B cell (primary cell): Measurements from ENCODE around the gene LZTR1. TPM values are rescaled to one million over a fixed set of nuclear protein-coding genes. Genes with fewer than 3 reads are reported as not detected.

ENCODE experiments used
- ATAC-seq: fragments of 200-7000 bp; cut with Tn5 transposase; one replicate; pipeline ENCODE4 v1.10.0; 2021; ENCODE audit warnings: low read depth, mild to moderate bottlenecking, moderate number of reproducible peaks, moderate library complexity
- CTCF ChIA-PET: fragments of 350-600 bp; sonication (Branson Sonifier 250); formaldehyde crosslinking; loops from one replicate; lab custom pipeline; 2021; ENCODE audit warnings: antibody characterized with exemption, inconsistent platforms; lab: Charles Lee
- POLR2A ChIA-PET: fragments of 350-600 bp; sonication (Branson Sonifier 250); formaldehyde crosslinking; loops from one replicate; lab custom pipeline; 2021; ENCODE audit warnings: antibody characterized with exemption; lab: Charles Lee
- DNase-seq: peaks from one replicate; pipeline ENCODE4 v3.0.0; 2013
- H2AFZ ChIP-seq: 2 replicates; pipeline ENCODE4 v1.6.1; 2012; ENCODE audit warnings: mild to moderate bottlenecking, low read depth, low read length; ENCODE audit not compliant: insufficient read depth, poor library complexity, severe bottlenecking
- H3K27ac ChIP-seq, 2 donors: 1 replicate in 1 of 2; 2 replicates in 1 of 2; pipeline ENCODE4 v1.5.1; 2012 to 2013; ENCODE audit warnings: low read length in 2 of 2, mild to moderate bottlenecking in 2 of 2, moderate library complexity in 1 of 2
- H3K27me3 ChIP-seq, 4 experiments: fragments of 200-600 bp in 1 of 4; sonication (generic) in 1 of 4; replicated peaks in 1 of 4; 1 replicate in 2 of 4; 2 replicates in 2 of 4; pipeline versions ENCODE4 v1.6.1 to v1.7.0; 2013 to 2016; ENCODE audit warnings: low read length in 3 of 4, mild to moderate bottlenecking in 2 of 4, mixed read lengths in 1 of 4, moderate library complexity in 1 of 4; ENCODE audit not compliant: insufficient read depth in 4 of 4, control insufficient read depth in 3 of 4; ENCODE audit errors: control extremely low read depth in 1 of 4
- H3K36me3 ChIP-seq, 2 experiments: replicated peaks in 1 of 2; 1 replicate in 1 of 2; 2 replicates in 1 of 2; pipeline versions ENCODE4 v1.6.1 to v1.7.1; 2013; ENCODE audit warnings: low read length in 1 of 2; ENCODE audit not compliant: insufficient read depth in 2 of 2, control insufficient read depth in 1 of 2; ENCODE audit errors: control extremely low read depth in 1 of 2, extremely low read depth in 1 of 2
- H3K4me1 ChIP-seq, 2 donors: fragments of 200-600 bp in 1 of 2; sonication (generic) in 1 of 2; 1 replicate in 1 of 2; 2 replicates in 1 of 2; pipeline versions ENCODE4 v1.5.1 to v1.6.1; 2013 to 2017; ENCODE audit warnings: low read length in 2 of 2; ENCODE audit not compliant: control insufficient read depth in 2 of 2, insufficient read depth in 2 of 2
- H3K4me2 ChIP-seq: replicated peaks from 2 replicates; pipeline ENCODE3; 2012; ENCODE audit warnings: mild to moderate bottlenecking, low read depth, low read length; ENCODE audit not compliant: poor library complexity, severe bottlenecking
- H3K4me3 ChIP-seq, 5 experiments: fragments of 200-600 bp in 1 of 5; sonication (generic) in 1 of 5; 1 replicate in 3 of 5; 2 replicates in 2 of 5; pipeline versions ENCODE4 v1.5.1 to v1.7.0; 2011 to 2016; ENCODE audit warnings: low read length in 4 of 5, mild to moderate bottlenecking in 4 of 5, low read depth in 2 of 5, control low read depth in 1 of 5, moderate library complexity in 1 of 5; ENCODE audit not compliant: insufficient read depth in 1 of 5; ENCODE audit errors: control extremely low read depth in 1 of 5, extremely low read depth in 1 of 5
- H3K79me2 ChIP-seq: fragments of 200-600 bp; sonication (generic); one replicate; pipeline ENCODE4 v1.6.0; 2016; ENCODE audit warnings: low read length; ENCODE audit not compliant: control insufficient read depth, insufficient read depth
- H3K9ac ChIP-seq: fragments of 200-600 bp; sonication (generic); 2 replicates; pipeline ENCODE4 v1.6.1; 2017; ENCODE audit warnings: mild to moderate bottlenecking, low read length, moderate library complexity
- H3K9me3 ChIP-seq, 3 donors: one replicate each; pipeline versions ENCODE4 v1.6.1 to v1.7.1; 2013; ENCODE audit warnings: low read length in 2 of 3; ENCODE audit not compliant: control insufficient read depth in 2 of 3, insufficient read depth in 1 of 3; ENCODE audit errors: control extremely low read depth in 1 of 3
- H4K20me1 ChIP-seq: 2 replicates; pipeline ENCODE4 v1.6.0; 2012; ENCODE audit warnings: mild to moderate bottlenecking, low read length; ENCODE audit not compliant: insufficient read depth, control insufficient read depth, poor library complexity, severe bottlenecking
- H3K27ac Mint-ChIP-seq: one replicate; pipeline ENCODE4 v1.8.0; 2021; ENCODE audit warnings: mixed read lengths
- H3K27me3 Mint-ChIP-seq: one replicate; pipeline ENCODE4 v1.8.0; 2021; ENCODE audit warnings: mixed read lengths
- H3K4me1 Mint-ChIP-seq: one replicate; pipeline ENCODE4 v1.8.0; 2021; ENCODE audit warnings: mixed read lengths
- H3K4me3 Mint-ChIP-seq: one replicate; pipeline ENCODE4 v1.8.0; 2021; ENCODE audit warnings: mixed read lengths
- H3K9me3 Mint-ChIP-seq: one replicate; pipeline ENCODE4 v1.8.0; 2022; ENCODE audit warnings: mixed read lengths; ENCODE audit not compliant: insufficient read depth
- EZH2 ChIP-seq: IDR thresholded peaks from 2 replicates; pipeline ENCODE4 v1.6.1; 2012; ENCODE audit warnings: borderline replicate concordance, low read depth, mild to moderate bottlenecking, moderate library complexity, low read length; ENCODE audit not compliant: insufficient read depth, poor library complexity, severe bottlenecking
- WGBS: methylation state at CpG from one replicate; pipeline ENCODE4 v1.1.5; 2013; ENCODE audit warnings: missing lambda C conversion rate; ENCODE audit not compliant: insufficient coverage; 5-methylcytosine and 5-hydroxymethylcytosine counted together
- intact Hi-C: fragments of 100-400 bp; cut with micrococcal nuclease; formaldehyde crosslinking; loops from one replicate; pipeline ENCODE4 v1.10.0; 2022
- polyA minus RNA-seq: library from RNA; depleted of rRNA, polyadenylated mRNA; stranded (reverse); fragments of >200 nt; gene quantifications from 2 replicates; pipeline ENCODE4 v1.2.3, GENCODE V29; 2012
- polyA plus RNA-seq: library from polyadenylated mRNA; depleted of rRNA; stranded (reverse); fragments of >200 nt; gene quantifications from 2 replicates; pipeline ENCODE4 v1.2.3, GENCODE V29; 2012
- total RNA-seq, 2 donors: library from RNA; stranded (reverse); fragments of 120-200 nt in 1 of 2; gene quantifications; 1 replicate in 1 of 2; 2 replicates in 1 of 2; pipeline versions ENCODE4 v1.2.3 to v1.2.4, GENCODE V29; 2013 to 2022
- TF ChIP-seq, protein P1 (sequence below): fragments of 200-600 bp; IDR thresholded peaks from one replicate; pipeline ENCODE4 v1.8.0; 2022; ENCODE audit warnings: antibody characterized with exemption, mild to moderate bottlenecking

LZTR1 gene
- 94.8 and 104 TPM in 2 replicates for total RNA-seq
- total RNA-seq (2013): 29.0 TPM
- 75.7 and 78.2 TPM in 2 replicates for polyA plus RNA-seq
- 60.4 and 71.5 TPM in 2 replicates for polyA minus RNA-seq

DNA sequence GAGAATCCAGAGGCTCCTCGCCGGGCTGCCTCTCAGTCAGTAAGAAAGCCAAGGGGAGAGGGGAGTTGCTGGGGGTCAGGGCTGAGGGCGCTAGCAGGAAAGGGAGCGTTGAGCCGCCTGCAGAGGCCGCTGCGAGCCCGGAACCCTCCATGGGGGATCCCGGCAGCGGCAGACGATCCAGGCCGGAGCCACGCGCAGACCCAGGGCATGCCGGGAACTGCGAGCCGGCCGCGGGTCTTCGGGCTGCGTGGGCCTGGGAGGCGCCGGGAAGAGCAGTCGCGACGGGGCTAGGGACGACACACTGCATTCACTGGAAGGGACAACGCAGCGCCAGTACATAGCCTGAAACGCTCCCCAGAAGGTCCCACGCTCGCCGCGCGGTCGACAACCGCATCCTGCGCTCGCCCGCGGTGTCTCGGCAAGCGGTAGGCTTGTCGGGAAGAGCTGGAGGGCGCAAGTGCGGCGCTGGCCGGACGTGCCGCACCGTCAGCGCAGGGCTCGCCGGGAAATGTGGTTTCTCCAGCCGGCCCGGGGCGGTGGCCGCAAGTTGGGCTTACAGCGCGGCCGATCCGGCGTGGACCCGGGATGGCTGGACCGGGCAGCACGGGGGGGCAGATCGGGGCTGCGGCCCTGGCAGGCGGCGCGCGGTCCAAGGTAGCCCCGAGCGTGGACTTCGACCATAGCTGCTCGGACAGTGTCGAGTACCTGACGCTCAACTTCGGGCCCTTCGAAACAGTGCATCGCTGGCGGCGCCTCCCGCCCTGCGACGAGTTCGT is at the start of gene LZTR1:
LZTR1 (plus strand) TSS at position 511 of the 776 bp plus-strand sequence; CDS start at position 586, 75 bp downstream.
- Histone ChIP-seq H3K4me2 (peak within 1 kb of the TSS; percentile 92), H3K27me3 (peaks cover 0 to 3% (median 0%) of the 10 kb centered on the region in 4 experiments), H3K27ac (peak within 1 kb of the TSS; percentile 75 to 79), H3K79me2 (peaks cover 18% of the 10 kb centered on the region), H2AFZ (peak within 1 kb of the TSS; percentile 78), H3K36me3 (no peaks in the 10 kb centered on the region), H4K20me1 (no peaks in the 10 kb centered on the region), H3K4me1 (peaks cover 24 to 34% of the 10 kb centered on the region in 2 donors), H3K9ac (peak within 1 kb of the TSS; percentile 74), H3K9me3 (peaks cover 0 to 22% (median 8%) of the 10 kb centered on the region in 3 donors), H3K4me3 (peak within 1 kb of the TSS; percentile 53 to 85 (median 77))
- ChIA-PET CTCF (interaction anchor here (0.6 to 2.1 kb wide), 8 partner anchors 10 to 80 kb away, joined by 3 to 14 read pairs (median 4); partner anchors contain the start of gene THAP7), POLR2A (interaction anchor here (0.6 kb wide), 1 partner anchor 665 kb away, joined by 4 read pairs; no protein-coding TSS in a partner anchor)
- peaks cover 36% of the 10 kb centered on the region for H3K4me1 Mint-ChIP-seq
- H3K4me3 Mint-ChIP-seq: peak within 1 kb of the TSS; percentile 95
- ATAC-seq (peak; percentile 85), DNase-seq (peak; percentile 87)
- intact Hi-C loops: loop anchor here (1.0 to 10.0 kb wide), 3 partner anchors 20 to 63 kb away; partner anchors contain the start of genes LRRC74B and THAP7
- H3K27me3 Mint-ChIP-seq: peaks cover 3% of the 10 kb centered on the region
- TF ChIP-seq, protein P1, sequence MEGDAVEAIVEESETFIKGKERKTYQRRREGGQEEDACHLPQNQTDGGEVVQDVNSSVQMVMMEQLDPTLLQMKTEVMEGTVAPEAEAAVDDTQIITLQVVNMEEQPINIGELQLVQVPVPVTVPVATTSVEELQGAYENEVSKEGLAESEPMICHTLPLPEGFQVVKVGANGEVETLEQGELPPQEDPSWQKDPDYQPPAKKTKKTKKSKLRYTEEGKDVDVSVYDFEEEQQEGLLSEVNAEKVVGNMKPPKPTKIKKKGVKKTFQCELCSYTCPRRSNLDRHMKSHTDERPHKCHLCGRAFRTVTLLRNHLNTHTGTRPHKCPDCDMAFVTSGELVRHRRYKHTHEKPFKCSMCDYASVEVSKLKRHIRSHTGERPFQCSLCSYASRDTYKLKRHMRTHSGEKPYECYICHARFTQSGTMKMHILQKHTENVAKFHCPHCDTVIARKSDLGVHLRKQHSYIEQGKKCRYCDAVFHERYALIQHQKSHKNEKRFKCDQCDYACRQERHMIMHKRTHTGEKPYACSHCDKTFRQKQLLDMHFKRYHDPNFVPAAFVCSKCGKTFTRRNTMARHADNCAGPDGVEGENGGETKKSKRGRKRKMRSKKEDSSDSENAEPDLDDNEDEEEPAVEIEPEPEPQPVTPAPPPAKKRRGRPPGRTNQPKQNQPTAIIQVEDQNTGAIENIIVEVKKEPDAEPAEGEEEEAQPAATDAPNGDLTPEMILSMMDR: peak; percentile 51
- no peak for TF ChIP-seq EZH2
- peak within 1 kb of the TSS; percentile 89 for H3K27ac Mint-ChIP-seq
- whole genome bisulfite sequencing: under 1% methylated on average over 87 of the region's 87 CpGs
- no peaks in the 10 kb centered on the region for H3K9me3 Mint-ChIP-seq

DNA sequence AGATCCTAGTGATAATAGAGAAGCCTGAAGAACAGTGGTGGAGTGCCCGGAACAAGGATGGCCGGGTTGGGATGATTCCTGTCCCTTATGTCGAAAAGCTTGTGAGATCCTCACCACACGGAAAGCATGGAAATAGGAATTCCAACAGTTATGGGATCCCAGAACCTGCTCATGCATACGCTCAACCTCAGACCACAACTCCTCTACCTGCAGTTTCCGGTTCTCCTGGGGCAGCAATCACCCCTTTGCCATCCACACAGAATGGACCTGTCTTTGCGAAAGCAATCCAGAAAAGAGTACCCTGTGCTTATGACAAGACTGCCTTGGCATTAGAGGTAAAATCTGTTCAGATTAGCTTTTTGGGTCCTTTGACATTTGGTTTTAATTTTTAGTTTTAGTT is 48.2 kb upstream of the LZTR1 start:
- peaks cover 55% of the 10 kb centered on the region for H3K4me1 Mint-ChIP-seq

More for the DNA sequence above, 48.2 kb upstream of the LZTR1 start:
- no peaks in the 10 kb centered on the region for H3K27me3 Mint-ChIP-seq
- TF ChIP-seq, protein P1: no peak
- no peak for TF ChIP-seq EZH2
- Histone ChIP-seq H3K4me2 (no peak overlapping the region), H3K27ac (no peak overlapping the region), H4K20me1 (peaks cover 79% of the 10 kb centered on the region), H3K79me2 (peaks cover 96% of the 10 kb centered on the region), H3K9ac (no peak overlapping the region), H3K36me3 (peaks cover 9 to 39% of the 10 kb centered on the region in 2 experiments), H3K4me3 (no peak overlapping the region), H3K27me3 (no peaks in the 10 kb centered on the region), H3K9me3 (no peaks in the 10 kb centered on the region), H2AFZ (no peak overlapping the region), H3K4me1 (peaks cover 12 to 15% of the 10 kb centered on the region in 2 donors)
- CTCF ChIA-PET: interaction anchor here (1.0 kb wide), 1 partner anchor 18 kb away, joined by 3 read pairs; no protein-coding TSS in a partner anchor
- H3K4me3 Mint-ChIP-seq: no peak overlapping the region
- POLR2A ChIA-PET: no interaction called here
- 99% methylated on average over 6 of the region's 7 CpGs for WGBS
- intact Hi-C loops: no loop called here
- no peak for ATAC-seq
- H3K27ac Mint-ChIP-seq: peak overlapping the region; percentile 37
- DNase-seq: no peak
- H3K9me3 Mint-ChIP-seq: no peaks in the 10 kb centered on the region
